NCI-H524 (cell line): ENCODE measurements around the gene PPP4R3B.
"Not testable (repeated sequence)": the region's sequence is repeated elsewhere in the genome, so short reads cannot be mapped to it uniquely, and the experiment has no call there.

Experiments used
- DNase-seq, 2 experiments: peaks; one replicate each; lab custom pipeline; 2025; lab: John Stamatoyannopoulos, UW

Gene PPP4R3B

GRCh38 chr2:55595536-55595935, 21.9 kb downstream of the PPP4R3B start:
- DNase-seq, result no peak

- no peak for DNase-seq
Observed at GRCh38 chr2:55592130-55592529, 25.3 kb downstream of the PPP4R3B start.

GRCh38 chr2:55590810-55591440, 26.5 kb downstream of the PPP4R3B start:
- DNase-seq, result no peak

- no peak for DNase-seq
Observed at GRCh38 chr2:55585451-55586080, 31.9 kb downstream of the PPP4R3B start.

- no peak for DNase-seq
Observed at GRCh38 chr2:55581874-55582547, 35.4 kb downstream of the PPP4R3B start.

GRCh38 chr2:55581435-55581834, 36.0 kb downstream of the PPP4R3B start:
- DNase-seq, result peak in 1 of 2 experiments; percentile 7

GRCh38 chr2:55569002-55569401, 48.4 kb downstream of the PPP4R3B start:
- not testable (repeated sequence) for DNase-seq

GRCh38 chr2:55567298-55567697, 50.1 kb downstream of the PPP4R3B start:
- DNase-seq, result no peak

- DNase-seq, result no peak
Observed at GRCh38 chr2:55565613-55566012, 51.8 kb downstream of the PPP4R3B start.

- DNase-seq, result no peak
Observed at GRCh38 chr2:55560855-55561254, 56.6 kb downstream of the PPP4R3B start.

- DNase-seq, result no peak
Observed at GRCh38 chr2:55556809-55557208, 60.6 kb downstream of the PPP4R3B start.

- no peak for DNase-seq
Observed at GRCh38 chr2:55555977-55556376, 61.4 kb downstream of the PPP4R3B start.

GRCh38 chr2:55553321-55553720, 64.1 kb downstream of the PPP4R3B start:
- no peak for DNase-seq

GRCh38 chr2:55550368-55551102, 66.9 kb downstream of the PPP4R3B start:
- no peak for DNase-seq

- DNase-seq, result not testable (repeated sequence)
Observed at GRCh38 chr2:55547679-55548078, 69.7 kb downstream of the PPP4R3B start.

GRCh38 chr2:55547001-55547400, 70.4 kb downstream of the PPP4R3B start:
- DNase-seq, result no peak

- no peak for DNase-seq
Observed at GRCh38 chr2:55530539-55531081, 86.8 kb downstream of the PPP4R3B start.

GRCh38 chr2:55526174-55526573, 91.2 kb downstream of the PPP4R3B start:
- DNase-seq, result no peak

GRCh38 chr2:55524884-55525437, 92.5 kb downstream of the PPP4R3B start:
- no peak for DNase-seq

- DNase-seq, result peak in 1 of 2 experiments; percentile 38
Observed at GRCh38 chr2:55519938-55520885, 97.2 kb downstream of the PPP4R3B start.

GRCh38 chr2:55518841-55519165, 98.6 kb downstream of the PPP4R3B start:
- DNase-seq, result peak; percentile 6 to 45
